Left ventricle myocardium inferior (tissue), 1 donor: ENCODE measurements around the gene DTNB. TPM values are rescaled to one million over a fixed set of nuclear protein-coding genes. Genes with fewer than 3 reads are reported as not detected.
A peak's percentile ranks its signal among the peaks of the same experiment; 100 is the strongest.

ENCODE experiments used
- DNase-seq: peaks from one replicate; pipeline ENCODE4 v3.0.0-alpha.2; 2020
- H3K27ac ChIP-seq: fragments of 200-600 bp; replicated peaks from 2 replicates; pipeline ENCODE4 v1.8.0; 2021
- H3K27me3 ChIP-seq: fragments of 200-600 bp; 2 replicates; pipeline ENCODE4 v1.8.0; 2021; ENCODE audit warnings: low read depth
- H3K36me3 ChIP-seq: fragments of 200-600 bp; 2 replicates; pipeline ENCODE4 v1.8.0; 2021
- H3K4me1 ChIP-seq: fragments of 200-600 bp; 2 replicates; pipeline ENCODE4 v1.8.0; 2021
- H3K4me3 ChIP-seq: fragments of 200-600 bp; 2 replicates; pipeline ENCODE4 v1.8.0; 2021; ENCODE audit warnings: mild to moderate bottlenecking, moderate library complexity
- H3K9me3 ChIP-seq: fragments of 200-600 bp; replicated peaks from 2 replicates; pipeline ENCODE4 v1.8.0; 2021
- CTCF ChIP-seq: fragments of 200-600 bp; IDR thresholded peaks from 2 replicates; pipeline ENCODE4 v1.8.0; 2021; ENCODE audit warnings: antibody characterized with exemption, mild to moderate bottlenecking, borderline replicate concordance
- intact Hi-C: fragments of 100-400 bp; cut with micrococcal nuclease; formaldehyde crosslinking; loops from one replicate; pipeline ENCODE4 v1.11.0; 2022
- total RNA-seq: library from RNA; stranded (reverse); fragmentation: NEBNext Ultra II Directional; extraction: Animal tissue kit (Norgen Biotek cat#: 25700); gene quantifications from one replicate; pipeline ENCODE4 v1.2.1, GENCODE V29; 2021
- donor health status: DM: no; HTN: yes; CAD: no; lungs with severe emphysema.

DTNB gene
- total RNA-seq, 1 donor from 2014 or later: 4.5 TPM

GRCh38 chr2:25376750-25377621 is 296.4 kb downstream of the DTNB start:
- peak; percentile 83 for DNase-seq
- peak; percentile 98 for TF ChIP-seq CTCF
- no peaks in the 10 kb centered on the region for H3K9me3 ChIP-seq
- H3K27me3 ChIP-seq: no peaks in the 10 kb centered on the region
- intact Hi-C loops: no loop called here
- H3K4me1 ChIP-seq: peaks cover 28% of the 10 kb centered on the region
- peak overlapping the region; percentile 56 for H3K27ac ChIP-seq
- no peaks in the 10 kb centered on the region for H3K36me3 ChIP-seq
- H3K4me3 ChIP-seq: peak overlapping the region; percentile 58

GRCh38 chr2:25375989-25376545 is 297.3 kb downstream of the DTNB start:
- no peak for DNase-seq
- Histone ChIP-seq H3K9me3 (no peaks in the 10 kb centered on the region), H3K36me3 (no peaks in the 10 kb centered on the region), H3K27ac (no peak overlapping the region), H3K4me3 (peak overlapping the region; percentile 58), H3K4me1 (peaks cover 26% of the 10 kb centered on the region), H3K27me3 (no peaks in the 10 kb centered on the region)
- intact Hi-C loops: no loop called here
- TF ChIP-seq CTCF: no peak

GRCh38 chr2:25375371-25375988 is 297.9 kb downstream of the DTNB start:
- no peak for TF ChIP-seq CTCF
- DNase-seq: no peak
- Histone ChIP-seq H3K4me1 (peaks cover 21% of the 10 kb centered on the region), H3K9me3 (no peaks in the 10 kb centered on the region), H3K4me3 (no peak overlapping the region), H3K27me3 (no peaks in the 10 kb centered on the region), H3K36me3 (no peaks in the 10 kb centered on the region), H3K27ac (no peak overlapping the region)
- intact Hi-C loops: no loop called here

- Histone ChIP-seq H3K36me3 (no peaks in the 10 kb centered on the region), H3K27me3 (no peaks in the 10 kb centered on the region), H3K4me1 (peaks cover 21% of the 10 kb centered on the region), H3K9me3 (no peaks in the 10 kb centered on the region), H3K27ac (no peak overlapping the region), H3K4me3 (no peak overlapping the region)
- intact Hi-C loops: no loop called here
- DNase-seq: no peak
- no peak for TF ChIP-seq CTCF
Measured at GRCh38 chr2:25374827-25375226, 298.6 kb downstream of the DTNB start.

- intact Hi-C loops: no loop called here
- no peak overlapping the region for H3K27ac ChIP-seq
- H3K4me3 ChIP-seq: no peak overlapping the region
- no peaks in the 10 kb centered on the region for H3K27me3 ChIP-seq
- H3K9me3 ChIP-seq: no peaks in the 10 kb centered on the region
- DNase-seq: no peak
- no peak for TF ChIP-seq CTCF
- peaks cover 21% of the 10 kb centered on the region for H3K4me1 ChIP-seq
- no peaks in the 10 kb centered on the region for H3K36me3 ChIP-seq
Measured at GRCh38 chr2:25374411-25374810, 299.0 kb downstream of the DTNB start.
